Calu3 (cell line): ENCODE measurements around the gene CCDC27. TPM values are rescaled to one million over a fixed set of nuclear protein-coding genes. Genes with fewer than 3 reads are reported as not detected.

Experiments
- BruUV-seq: library from RNA; stranded (reverse); fragments of 400-500 nt; replicated peaks from 2 replicates; lab custom pipeline; 2021; lab: Mats Ljungman, UMichigan
- CTCF ChIA-PET: fragments of 300-600 bp; sonication (Branson Sonifier 250); formaldehyde crosslinking; loops from one replicate; lab custom pipeline; 2022; ENCODE audit warnings: antibody characterized with exemption; lab: Charles Lee
- DNase-seq: peaks from one replicate; pipeline ENCODE4 v3.0.0; 2022
- H3K27ac Mint-ChIP-seq: one replicate; pipeline ENCODE4 v1.8.0; 2022; ENCODE audit warnings: mixed read lengths; ENCODE audit not compliant: unreplicated experiment
- H3K27me3 Mint-ChIP-seq: one replicate; pipeline ENCODE4 v1.8.0; 2022; ENCODE audit warnings: mixed read lengths; ENCODE audit not compliant: unreplicated experiment
- H3K36me3 Mint-ChIP-seq: one replicate; pipeline ENCODE4 v1.8.0; 2022; ENCODE audit warnings: mild to moderate bottlenecking, moderate library complexity, mixed read lengths; ENCODE audit not compliant: insufficient read depth, unreplicated experiment
- H3K4me1 Mint-ChIP-seq: one replicate; pipeline ENCODE4 v1.8.0; 2022; ENCODE audit warnings: mild to moderate bottlenecking, low read depth, mixed read lengths; ENCODE audit not compliant: unreplicated experiment
- H3K4me3 Mint-ChIP-seq: one replicate; pipeline ENCODE4 v1.8.0; 2022; ENCODE audit warnings: mild to moderate bottlenecking, low read depth, moderate library complexity, mixed read lengths; ENCODE audit not compliant: unreplicated experiment
- H3K9me3 Mint-ChIP-seq: one replicate; pipeline ENCODE4 v1.8.0; 2022; ENCODE audit warnings: low read depth, mixed read lengths; ENCODE audit not compliant: unreplicated experiment
- CTCF ChIP-seq: fragments of 200-600 bp; IDR thresholded peaks from one replicate; pipeline ENCODE4 v1.8.0; 2022; ENCODE audit warnings: antibody characterized with exemption; ENCODE audit not compliant: unreplicated experiment
- intact Hi-C: fragments of 100-400 bp; cut with micrococcal nuclease; formaldehyde crosslinking; loops from one replicate; pipeline ENCODE4 v1.10.0; 2022; ENCODE audit not compliant: unreplicated experiment
- total RNA-seq: library from RNA; stranded (reverse); gene quantifications from 2 replicates; pipeline ENCODE4 v1.2.3, GENCODE V29; 2022

The CCDC27 gene
- total RNA-seq, 1 experiment from 2014 or later, result not detected

- Mint-ChIP-seq H3K36me3 (peaks cover 6% of the 10 kb centered on the region), H3K27me3 (no peaks in the 10 kb centered on the region), H3K27ac (no peak overlapping the region), H3K4me3 (no peak overlapping the region), H3K9me3 (no peaks in the 10 kb centered on the region), H3K4me1 (peaks cover 8% of the 10 kb centered on the region)
- CTCF ChIA-PET, result no interaction called here
- no TSS peak for BruUV-seq
- intact Hi-C loops, result no loop called here
- no peak for DNase-seq
- TF ChIP-seq CTCF, result no peak
These were observed 8.4 kb upstream of the CCDC27 start for GRCh38 chr1:3743826-3744225.

GRCh38 chr1:3744646-3745045 is 7.6 kb upstream of the CCDC27 start:
- intact Hi-C loops, result no loop called here
- Mint-ChIP-seq H3K4me1 (peaks cover 8% of the 10 kb centered on the region), H3K36me3 (peaks cover 6% of the 10 kb centered on the region), H3K9me3 (no peaks in the 10 kb centered on the region), H3K27me3 (peaks cover 1% of the 10 kb centered on the region), H3K4me3 (no peak overlapping the region), H3K27ac (no peak overlapping the region)
- TF ChIP-seq CTCF, result no peak
- no peak for DNase-seq
- no TSS peak for BruUV-seq
- CTCF ChIA-PET, result no interaction called here

DNA sequence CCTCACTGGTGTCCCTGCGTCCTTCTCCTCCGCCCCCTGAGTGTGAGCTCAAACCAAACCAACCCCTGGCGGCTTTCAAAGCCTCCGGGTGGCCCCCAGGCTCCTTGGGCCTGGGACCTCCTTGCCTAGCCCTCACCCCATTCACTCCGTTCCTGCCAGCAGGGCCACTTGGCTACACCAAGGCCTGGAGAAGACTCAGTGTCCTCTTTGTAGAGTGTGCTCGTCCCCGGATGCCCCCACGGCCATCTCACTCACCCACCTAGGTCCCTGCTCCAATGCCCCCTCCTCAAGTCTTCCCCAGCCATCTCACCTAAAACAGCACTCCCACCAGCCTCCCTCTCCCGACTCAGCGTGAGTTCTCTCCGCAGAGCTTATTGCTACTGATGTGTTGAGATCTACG is 7.2 kb upstream of the CCDC27 start:
- H3K27ac Mint-ChIP-seq, result no peak overlapping the region
- H3K4me3 Mint-ChIP-seq, result no peak overlapping the region
- CTCF ChIA-PET, result no interaction called here
- peaks cover 5% of the 10 kb centered on the region for H3K27me3 Mint-ChIP-seq
- H3K4me1 Mint-ChIP-seq, result peaks cover 8% of the 10 kb centered on the region
- intact Hi-C loops, result no loop called here
- H3K9me3 Mint-ChIP-seq, result no peaks in the 10 kb centered on the region
- no TSS peak for BruUV-seq
- peaks cover 6% of the 10 kb centered on the region for H3K36me3 Mint-ChIP-seq
- no peak for DNase-seq
- TF ChIP-seq CTCF, result no peak

GRCh38 chr1:3745590-3746381 is 6.5 kb upstream of the CCDC27 start:
- intact Hi-C loops, result no loop called here
- no peak for DNase-seq
- BruUV-seq, result no TSS peak
- peaks cover 13% of the 10 kb centered on the region for H3K27me3 Mint-ChIP-seq
- no peak overlapping the region for H3K27ac Mint-ChIP-seq
- peak overlapping the region; percentile 24 for H3K4me3 Mint-ChIP-seq
- peaks cover 8% of the 10 kb centered on the region for H3K4me1 Mint-ChIP-seq
- no peaks in the 10 kb centered on the region for H3K9me3 Mint-ChIP-seq
- H3K36me3 Mint-ChIP-seq, result peaks cover 6% of the 10 kb centered on the region
- CTCF ChIA-PET, result no interaction called here
- TF ChIP-seq CTCF, result no peak
